Nephron (organoid): ENCODE results near the gene GSTA4.
A peak's percentile ranks its signal among the peaks of the same experiment; 100 is the strongest.

Experiments
- H3K27ac Mint-ChIP-seq, 3 experiments: 2 replicates each; pipeline ENCODE4 v1.8.0; 2020; ENCODE audit warnings: mixed read lengths in 3 of 3, mild to moderate bottlenecking in 2 of 3, moderate library complexity in 1 of 3
- H3K27me3 Mint-ChIP-seq: 2 replicates; pipeline ENCODE4 v1.8.0; 2021; ENCODE audit warnings: low read depth, mild to moderate bottlenecking, moderate library complexity, mixed read lengths
- H3K36me3 Mint-ChIP-seq: 2 replicates; pipeline ENCODE4 v1.8.0; 2020; ENCODE audit warnings: low read depth, mixed read lengths
- H3K4me1 Mint-ChIP-seq: 2 replicates; pipeline ENCODE4 v1.8.0; 2020; ENCODE audit warnings: mixed read lengths
- H3K4me3 Mint-ChIP-seq, 3 experiments: 2 replicates each; pipeline ENCODE4 v1.8.0; 2020; ENCODE audit warnings: mild to moderate bottlenecking in 3 of 3, mixed read lengths in 3 of 3, moderate library complexity in 2 of 3
- H3K9me3 Mint-ChIP-seq: 2 replicates; pipeline ENCODE4 v1.8.0; 2020; ENCODE audit warnings: mixed read lengths
- CTCF ChIP-seq, 3 experiments: fragments of 200-600 bp; sonication (generic); IDR thresholded peaks; one replicate each; pipeline ENCODE4 v1.5.0; 2021; ENCODE audit warnings: antibody characterized with exemption in 3 of 3; ENCODE audit not compliant: unreplicated experiment in 3 of 3

GSTA4 gene

GRCh38 chr6:53038596-53038995, 43.5 kb upstream of the GSTA4 start:
- peaks cover 68% of the 10 kb centered on the region for H3K36me3 Mint-ChIP-seq
- peaks cover 25% of the 10 kb centered on the region for H3K4me1 Mint-ChIP-seq
- H3K27ac Mint-ChIP-seq, result no peak overlapping the region
- H3K9me3 Mint-ChIP-seq, result no peaks in the 10 kb centered on the region
- no peak for TF ChIP-seq CTCF (IDR thresholded peaks at IDR 0.05; ENCODE audit: unreplicated experiment in 3 of 3)
- H3K4me3 Mint-ChIP-seq, result no peak overlapping the region
- H3K27me3 Mint-ChIP-seq, result no peaks in the 10 kb centered on the region

DNA sequence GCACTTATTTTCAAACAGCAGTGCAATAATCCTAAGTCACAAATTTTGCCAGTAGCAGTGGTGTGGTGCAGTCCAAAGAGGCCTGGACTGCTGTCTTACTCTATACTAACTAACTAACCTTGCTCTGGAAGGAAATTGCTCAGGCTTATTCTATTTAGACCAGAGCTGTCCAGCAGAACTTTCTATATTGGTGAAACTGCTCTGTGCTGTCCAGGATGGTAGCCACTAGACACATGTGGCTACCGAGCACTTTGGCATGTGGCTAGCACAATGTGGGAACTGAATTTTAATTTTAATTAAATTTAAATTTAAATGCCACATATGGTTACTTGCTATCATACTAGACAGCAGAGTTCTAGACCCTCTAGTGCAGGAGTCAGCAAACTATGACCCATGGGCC, 43.1 kb upstream of the GSTA4 start:
- Mint-ChIP-seq H3K4me3 (no peak overlapping the region), H3K27ac (no peak overlapping the region), H3K4me1 (peaks cover 27% of the 10 kb centered on the region), H3K9me3 (no peaks in the 10 kb centered on the region), H3K27me3 (no peaks in the 10 kb centered on the region), H3K36me3 (peaks cover 73% of the 10 kb centered on the region)
- TF ChIP-seq CTCF (IDR thresholded peaks at IDR 0.05; ENCODE audit: unreplicated experiment in 3 of 3), result no peak

DNA sequence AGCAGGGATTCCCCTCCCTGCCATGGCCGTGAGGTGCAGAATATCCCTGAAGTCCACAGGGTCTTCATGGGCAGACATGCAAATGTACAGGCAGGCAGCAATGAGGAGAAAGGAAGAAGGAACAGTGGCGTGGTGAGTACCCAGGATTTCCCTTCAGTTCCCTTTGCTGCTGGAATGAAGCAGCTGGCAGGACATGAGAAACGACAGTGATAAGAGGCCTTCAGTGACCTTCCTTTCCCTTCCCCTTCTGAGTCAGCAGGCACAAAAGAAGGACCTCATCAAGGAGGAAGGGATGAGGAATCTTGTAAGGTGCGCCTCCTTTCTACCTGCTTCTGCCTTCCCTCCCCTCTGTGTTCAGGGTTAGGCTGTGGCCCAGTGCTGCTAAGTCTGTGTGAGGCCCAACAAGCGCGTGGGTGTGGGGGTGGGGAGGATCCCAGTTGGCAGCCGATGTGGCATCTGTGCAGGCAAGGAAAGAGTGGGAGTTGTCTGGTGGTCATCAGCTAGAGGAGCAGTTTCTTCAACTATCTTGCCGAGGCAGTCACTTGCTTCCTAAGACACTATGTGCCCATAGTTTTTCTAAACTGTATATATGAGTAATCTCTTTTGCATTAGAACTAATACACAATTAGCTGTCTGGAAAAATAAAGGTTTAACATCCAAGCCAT, 40.6 kb upstream of the GSTA4 start:
- Mint-ChIP-seq H3K4me3 (no peak overlapping the region), H3K36me3 (peaks cover 76% of the 10 kb centered on the region), H3K27ac (peak overlapping the region in 2 of 3 experiments; percentile 37 to 97), H3K9me3 (no peaks in the 10 kb centered on the region), H3K4me1 (peaks cover 27% of the 10 kb centered on the region), H3K27me3 (no peaks in the 10 kb centered on the region)
- TF ChIP-seq CTCF (IDR thresholded peaks at IDR 0.05; ENCODE audit: unreplicated experiment in 3 of 3), result no peak

GRCh38 chr6:53033764-53034163, 38.7 kb upstream of the GSTA4 start:
- H3K4me3 Mint-ChIP-seq, result peak overlapping the region in 1 of 3 experiments; percentile 46
- no peaks in the 10 kb centered on the region for H3K9me3 Mint-ChIP-seq
- TF ChIP-seq CTCF (IDR thresholded peaks at IDR 0.05; ENCODE audit: unreplicated experiment in 3 of 3), result no peak
- no peaks in the 10 kb centered on the region for H3K27me3 Mint-ChIP-seq
- H3K4me1 Mint-ChIP-seq, result peaks cover 27% of the 10 kb centered on the region
- H3K36me3 Mint-ChIP-seq, result peaks cover 73% of the 10 kb centered on the region
- H3K27ac Mint-ChIP-seq, result peak overlapping the region; percentile 59 to 97 (median 91)

DNA sequence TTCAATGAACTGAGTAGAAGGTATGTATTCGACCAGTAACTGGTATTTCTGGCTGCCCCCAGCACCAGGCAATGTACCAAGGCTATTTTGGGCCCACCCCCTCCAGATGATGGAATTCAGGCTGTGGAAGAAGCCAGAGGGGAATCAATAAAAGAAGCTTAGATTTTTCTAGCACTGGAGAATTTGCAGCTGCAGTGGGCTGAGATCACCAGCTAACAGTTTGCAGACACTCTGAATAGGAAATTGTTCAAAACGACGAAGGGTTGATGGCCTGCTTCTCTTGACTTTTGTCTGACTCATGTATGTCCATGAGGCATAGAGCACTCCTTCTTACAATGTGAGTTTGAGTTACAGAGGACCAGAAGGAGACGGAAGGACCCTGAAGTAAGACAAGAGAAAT, 37.8 kb upstream of the GSTA4 start:
- no peak for TF ChIP-seq CTCF (IDR thresholded peaks at IDR 0.05; ENCODE audit: unreplicated experiment in 3 of 3)
- no peaks in the 10 kb centered on the region for H3K9me3 Mint-ChIP-seq
- H3K4me3 Mint-ChIP-seq, result no peak overlapping the region
- H3K4me1 Mint-ChIP-seq, result peaks cover 27% of the 10 kb centered on the region
- no peaks in the 10 kb centered on the region for H3K27me3 Mint-ChIP-seq
- H3K27ac Mint-ChIP-seq, result peak overlapping the region in 2 of 3 experiments; percentile 91 to 97
- peaks cover 76% of the 10 kb centered on the region for H3K36me3 Mint-ChIP-seq

DNA sequence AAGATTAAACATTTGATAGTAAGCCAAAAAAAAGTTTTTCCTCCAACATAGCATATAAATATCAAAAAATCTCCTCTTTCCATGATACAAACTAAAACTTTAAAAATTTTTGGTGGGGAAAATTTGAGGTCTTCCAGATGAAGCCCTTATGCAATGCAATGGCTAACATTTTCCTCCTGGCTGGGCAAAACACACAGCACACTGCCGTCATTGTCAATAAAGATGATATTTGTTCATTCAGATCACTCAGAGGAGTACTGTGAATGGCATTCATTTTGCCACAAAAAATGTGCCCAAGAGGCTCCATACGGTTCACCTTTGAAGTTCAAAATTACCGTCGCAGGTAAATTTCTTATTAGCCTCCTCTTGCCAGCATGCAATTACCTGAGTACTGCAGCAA, 36.2 kb upstream of the GSTA4 start:
- peaks cover 27% of the 10 kb centered on the region for H3K4me1 Mint-ChIP-seq
- no peaks in the 10 kb centered on the region for H3K27me3 Mint-ChIP-seq
- H3K27ac Mint-ChIP-seq, result no peak overlapping the region
- no peak for TF ChIP-seq CTCF (IDR thresholded peaks at IDR 0.05; ENCODE audit: unreplicated experiment in 3 of 3)
- peaks cover 81% of the 10 kb centered on the region for H3K36me3 Mint-ChIP-seq
- H3K4me3 Mint-ChIP-seq, result no peak overlapping the region
- no peaks in the 10 kb centered on the region for H3K9me3 Mint-ChIP-seq
